KG1 (cell line): ENCODE measurements around the gene CYBRD1.
"Not testable (repeated sequence)": the region's sequence is repeated elsewhere in the genome, so short reads cannot be mapped to it uniquely, and the experiment has no call there.

Experiments used
- DNase-seq: peaks from one replicate; lab custom pipeline; 2025; lab: John Stamatoyannopoulos, UW

CYBRD1 gene, protein sequence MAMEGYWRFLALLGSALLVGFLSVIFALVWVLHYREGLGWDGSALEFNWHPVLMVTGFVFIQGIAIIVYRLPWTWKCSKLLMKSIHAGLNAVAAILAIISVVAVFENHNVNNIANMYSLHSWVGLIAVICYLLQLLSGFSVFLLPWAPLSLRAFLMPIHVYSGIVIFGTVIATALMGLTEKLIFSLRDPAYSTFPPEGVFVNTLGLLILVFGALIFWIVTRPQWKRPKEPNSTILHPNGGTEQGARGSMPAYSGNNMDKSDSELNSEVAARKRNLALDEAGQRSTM

DNA sequence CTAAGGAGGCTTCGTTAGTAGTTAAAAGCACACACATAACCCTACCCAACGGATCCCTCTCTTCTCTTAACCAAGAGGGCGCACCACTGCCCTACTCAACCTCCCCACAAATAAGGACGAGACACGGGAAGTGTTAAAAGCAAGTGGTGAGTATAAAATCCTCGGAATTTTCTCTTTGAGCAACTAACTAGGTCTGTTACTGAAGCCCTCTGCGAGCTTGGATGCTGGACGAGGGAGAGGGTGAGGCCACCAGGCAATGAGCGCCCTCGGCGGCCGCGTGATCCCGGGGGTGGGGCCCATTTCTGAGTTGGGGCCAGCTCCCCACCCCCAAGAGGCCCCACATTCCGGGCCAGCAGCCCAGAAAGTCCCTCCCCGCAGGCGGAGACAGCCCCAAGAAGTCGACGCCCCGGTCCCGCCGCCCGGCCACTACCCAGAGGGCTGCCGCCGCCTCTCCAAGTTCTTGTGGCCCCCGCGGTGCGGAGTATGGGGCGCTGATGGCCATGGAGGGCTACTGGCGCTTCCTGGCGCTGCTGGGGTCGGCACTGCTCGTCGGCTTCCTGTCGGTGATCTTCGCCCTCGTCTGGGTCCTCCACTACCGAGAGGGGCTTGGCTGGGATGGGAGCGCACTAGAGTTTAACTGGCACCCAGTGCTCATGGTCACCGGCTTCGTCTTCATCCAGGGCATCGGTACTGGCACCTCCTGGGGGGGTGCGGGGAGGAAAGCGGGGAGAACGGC lies at the start of gene CYBRD1:
Gene CYBRD1 (plus strand): TSS at position 423 of the 736 bp plus-strand sequence. CDS start 72 bp downstream, at position 495.
- peak; percentile 87 for DNase-seq

DNA sequence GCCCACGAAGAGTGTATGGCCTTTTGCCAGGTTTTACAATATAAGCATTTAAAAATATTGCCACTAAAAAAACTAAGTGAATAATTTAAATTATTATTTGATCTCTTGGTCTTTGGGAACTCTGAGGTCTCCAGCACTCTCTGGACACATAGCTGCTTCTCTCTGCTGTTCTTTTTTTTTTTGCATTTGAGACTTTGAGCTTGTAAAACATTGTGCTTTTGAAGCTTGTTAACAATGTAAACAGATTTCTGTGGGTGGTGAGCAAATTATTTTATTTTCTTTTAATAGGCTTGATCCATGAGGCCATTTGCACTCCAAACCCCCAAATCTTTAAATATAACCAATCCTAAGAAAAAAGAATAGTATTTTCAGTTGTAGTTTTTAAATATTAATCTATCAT lies 46.3 kb upstream of the CYBRD1 start:
- no peak for DNase-seq

DNA sequence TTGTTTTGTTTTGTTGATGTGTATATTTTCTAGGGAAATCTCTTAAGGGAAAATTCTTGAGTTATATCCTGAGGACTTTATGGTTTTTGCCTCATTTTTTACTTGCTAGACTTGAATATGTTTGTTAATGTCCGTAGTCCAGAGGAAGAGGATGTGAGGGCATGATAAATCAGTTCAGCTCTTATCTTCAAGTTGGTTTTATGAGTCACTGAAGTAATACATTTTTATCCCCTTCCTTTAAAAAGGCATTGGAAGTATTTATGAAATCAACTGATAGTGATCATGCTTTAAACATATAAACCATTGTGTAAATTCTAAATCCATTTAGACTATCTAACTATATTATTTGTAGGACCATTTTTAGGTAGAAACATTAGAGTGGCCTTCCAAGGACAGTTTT lies 43.9 kb upstream of the CYBRD1 start:
- DNase-seq: no peak

DNA sequence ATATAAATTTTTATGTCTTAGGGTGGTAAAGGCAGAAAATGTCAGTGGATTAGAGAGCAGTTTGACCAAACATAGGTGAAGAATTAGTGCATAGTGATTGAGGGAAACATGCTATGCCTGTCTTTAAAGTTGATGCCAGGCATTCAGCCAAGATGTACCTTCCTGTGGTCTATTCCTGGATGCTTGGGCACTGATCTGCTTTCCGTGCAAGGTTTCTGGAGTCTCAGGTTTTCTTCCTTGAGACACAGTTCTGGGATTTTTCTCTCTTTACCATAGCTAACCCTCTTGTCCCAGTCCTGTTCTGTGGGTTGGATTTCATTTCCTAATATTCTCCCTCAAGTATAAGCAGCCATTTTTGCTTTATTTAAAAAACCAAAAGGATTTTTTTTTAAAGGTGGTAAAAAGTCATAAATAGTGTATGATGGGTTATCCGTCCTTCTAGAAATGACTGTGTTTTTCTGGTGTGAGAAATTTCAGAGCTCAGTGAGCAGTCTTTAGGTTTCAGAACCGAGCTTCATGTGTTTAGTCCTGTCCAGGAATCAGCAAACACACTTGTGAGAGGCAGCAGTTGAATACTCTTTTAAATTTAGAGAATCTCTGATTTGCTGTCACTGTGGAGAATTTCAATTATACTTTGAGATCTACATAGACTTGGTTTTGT lies 43.0 kb upstream of the CYBRD1 start:
- DNase-seq: no peak

DNA sequence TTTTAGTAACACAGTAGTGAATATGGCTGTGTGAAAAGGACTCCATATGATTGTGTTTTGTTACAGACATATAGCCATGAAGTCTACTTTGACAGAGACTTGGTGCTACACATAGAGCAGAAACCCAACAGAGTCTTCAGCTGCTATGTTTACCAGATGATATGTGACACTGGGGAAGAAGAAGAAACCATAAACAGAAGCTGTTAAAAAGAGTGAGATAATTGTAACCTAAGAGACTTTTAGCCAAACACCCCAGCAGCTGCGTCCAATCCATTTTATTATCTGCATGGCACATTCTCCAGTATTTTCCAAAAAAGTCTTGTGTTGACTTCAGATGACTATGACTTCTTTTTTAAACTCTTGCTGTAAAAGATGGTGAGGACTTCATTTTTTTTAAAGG lies 41.4 kb upstream of the CYBRD1 start:
- DNase-seq: no peak

DNA sequence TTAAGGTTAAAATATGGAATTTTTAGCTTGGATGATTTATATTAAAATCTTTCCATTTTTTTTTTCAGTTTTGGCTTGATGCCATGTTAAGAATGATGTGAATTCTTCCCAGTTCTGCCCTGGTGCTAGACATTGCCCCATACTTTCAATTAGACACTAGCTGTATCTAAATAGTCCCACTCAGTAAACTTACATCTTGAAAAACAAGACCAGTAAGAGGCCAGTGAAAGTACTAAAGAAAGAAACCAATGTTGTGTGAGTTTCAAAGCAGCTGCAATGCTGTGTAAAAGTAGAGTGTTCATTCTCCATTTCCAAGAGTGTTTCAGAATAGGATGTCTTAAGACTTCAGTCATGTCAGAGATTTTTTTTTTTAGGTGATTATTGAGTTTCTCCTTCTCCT lies 40.0 kb upstream of the CYBRD1 start:
- DNase-seq: no peak

DNA sequence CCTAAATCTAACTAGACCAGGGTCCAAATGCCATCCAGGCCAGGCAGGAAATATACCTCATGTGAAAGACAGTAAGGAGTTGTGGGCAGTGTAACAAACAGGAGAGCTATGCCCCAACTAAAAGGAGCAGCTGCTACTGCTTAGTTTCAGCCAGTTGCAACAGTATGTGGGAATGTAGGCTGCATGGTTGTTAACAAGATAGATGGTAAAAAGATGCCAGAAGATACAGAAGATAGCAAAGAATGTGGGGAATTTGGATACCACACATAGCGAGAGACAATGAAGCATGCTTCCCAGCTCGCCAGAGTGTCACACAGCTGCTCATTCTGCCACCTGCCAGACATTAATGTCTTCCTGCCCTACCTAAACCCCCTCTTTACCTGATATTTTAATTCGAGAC lies 39.4 kb upstream of the CYBRD1 start:
- DNase-seq: no peak

DNA sequence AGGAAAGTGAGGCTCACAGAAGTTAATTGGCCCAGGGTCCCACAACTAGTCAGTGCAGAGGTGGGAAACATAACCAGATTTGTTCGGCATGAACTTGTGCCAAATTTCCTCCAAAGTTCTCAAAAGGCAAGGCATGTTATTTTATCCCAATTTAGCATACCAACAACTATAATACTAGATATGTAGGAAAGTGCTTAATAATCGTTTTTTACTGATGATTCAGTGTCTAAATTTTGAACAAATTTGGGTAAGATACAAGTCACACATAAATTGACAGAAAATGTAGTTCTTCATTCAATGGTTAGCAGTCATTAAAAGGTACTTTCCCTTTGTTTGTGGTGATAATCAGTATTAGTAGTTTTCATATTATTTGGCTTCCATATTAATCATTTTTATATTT lies 38.5 kb upstream of the CYBRD1 start:
- no peak for DNase-seq

DNA sequence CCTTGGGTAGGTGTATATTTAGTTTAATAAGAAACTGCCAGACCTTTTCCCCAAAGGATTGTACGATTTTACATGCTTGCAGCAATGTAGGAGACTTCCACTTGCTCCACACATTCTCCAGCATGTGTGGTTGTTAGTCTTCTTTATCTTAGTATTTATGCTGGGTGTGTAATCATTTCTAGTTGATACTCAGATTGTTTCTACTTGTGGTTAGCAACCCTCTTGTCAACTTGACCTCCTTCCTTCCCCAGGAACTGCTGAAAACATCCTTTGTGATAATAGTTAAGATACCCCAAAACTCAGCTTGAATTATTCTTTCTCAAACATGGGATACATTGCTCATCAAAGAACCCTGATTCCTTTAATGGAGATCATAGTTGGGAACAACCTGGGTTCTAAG lies 37.2 kb upstream of the CYBRD1 start:
- DNase-seq: no peak

DNA sequence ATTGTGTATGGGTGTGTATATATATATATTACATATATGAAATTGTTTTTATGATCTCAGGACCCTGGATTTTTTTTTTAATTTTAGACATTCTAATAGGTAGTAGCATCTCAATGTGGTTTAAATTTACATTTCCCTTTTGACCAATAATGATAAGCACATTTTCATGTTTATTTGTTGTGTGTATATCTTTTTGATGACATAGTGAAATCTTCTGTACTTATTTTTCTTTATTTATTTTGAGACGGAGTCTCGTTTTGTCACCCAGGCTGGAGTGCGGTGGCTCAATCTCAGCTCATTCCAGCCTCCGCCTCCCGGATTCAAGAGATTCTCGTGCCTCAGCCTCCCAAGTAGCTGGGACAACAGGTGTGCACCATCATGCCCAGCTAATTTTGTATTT lies 35.1 kb upstream of the CYBRD1 start:
- no peak for DNase-seq

DNA sequence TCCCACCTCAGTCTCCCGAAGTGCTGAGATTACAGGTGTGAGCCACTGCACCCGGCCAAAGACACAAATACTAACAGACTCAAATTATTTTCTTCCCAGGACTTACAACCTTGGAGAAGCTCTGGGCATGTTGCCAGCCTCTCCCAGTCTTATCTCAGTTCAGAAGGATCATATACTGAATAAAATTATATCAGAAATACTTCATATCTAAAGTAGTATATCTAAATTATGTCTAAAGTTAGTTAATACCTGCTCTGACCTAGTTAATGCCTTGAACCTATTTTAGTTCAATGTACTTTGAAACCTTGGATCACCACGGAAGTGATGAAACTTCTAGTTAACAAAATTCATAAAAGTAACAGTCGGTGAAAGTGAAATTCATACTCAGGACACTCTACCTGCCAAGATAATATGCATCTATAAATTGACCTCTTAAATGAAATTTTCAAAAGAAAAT lies 34.4 kb upstream of the CYBRD1 start:
- DNase-seq: no peak

DNA sequence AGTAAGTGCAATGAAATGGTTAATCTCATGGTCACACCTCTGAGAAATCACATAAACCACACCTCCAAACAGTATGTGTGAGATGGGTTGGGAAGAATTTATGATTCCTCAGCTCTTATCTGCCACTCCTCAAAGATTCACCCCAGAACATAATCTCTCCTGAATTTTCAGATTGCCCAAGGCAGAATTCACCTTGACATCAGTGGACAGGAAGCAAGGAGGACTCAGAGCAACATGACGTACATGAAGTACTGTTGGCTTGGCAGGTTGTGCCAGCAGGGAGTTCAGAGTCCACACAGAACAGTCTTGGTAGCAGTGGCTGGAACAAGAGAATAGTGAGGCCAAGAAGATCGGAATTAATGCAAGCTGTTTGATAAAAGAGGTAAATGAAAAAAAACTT lies 31.7 kb upstream of the CYBRD1 start:
- DNase-seq: no peak

DNA sequence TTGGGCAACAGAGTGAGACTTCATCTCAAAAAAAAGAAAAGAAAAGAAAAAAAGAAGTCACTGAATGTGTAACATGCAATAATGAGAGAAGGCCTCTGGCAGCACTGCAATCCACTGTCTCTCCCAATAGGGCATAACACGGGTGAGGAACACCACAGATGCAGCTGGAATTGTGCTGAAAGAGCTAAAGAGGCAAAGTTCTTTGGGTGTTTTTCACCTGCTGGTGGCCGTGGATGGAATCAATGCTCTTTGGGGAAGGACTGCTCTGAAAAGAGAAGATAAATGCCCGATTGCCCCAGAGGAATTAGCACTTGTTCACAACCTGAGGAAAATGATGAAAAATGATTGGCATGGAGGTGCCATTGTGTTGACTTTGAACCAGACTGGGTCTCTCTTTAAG lies 31.0 kb upstream of the CYBRD1 start:
- no peak for DNase-seq

DNA sequence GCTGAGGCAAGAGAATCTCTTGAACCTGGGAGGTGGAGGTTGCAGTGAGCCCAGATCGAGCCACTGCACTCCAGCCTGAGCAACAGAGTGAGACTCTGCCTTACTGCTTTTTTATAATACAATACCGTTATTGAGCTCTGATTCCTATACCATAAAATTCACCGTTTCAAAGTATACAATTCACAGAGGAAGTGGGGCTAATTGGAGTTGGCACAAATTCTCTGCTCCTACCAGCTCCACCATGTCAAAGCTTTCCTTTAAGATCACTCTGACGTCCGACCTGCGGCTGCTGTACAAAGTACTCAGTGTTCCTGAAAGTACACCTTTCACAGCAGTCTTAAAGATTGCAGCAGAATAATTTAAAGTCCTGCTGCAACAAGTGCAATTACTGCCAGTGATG lies 29.6 kb upstream of the CYBRD1 start:
- DNase-seq: no peak

DNA sequence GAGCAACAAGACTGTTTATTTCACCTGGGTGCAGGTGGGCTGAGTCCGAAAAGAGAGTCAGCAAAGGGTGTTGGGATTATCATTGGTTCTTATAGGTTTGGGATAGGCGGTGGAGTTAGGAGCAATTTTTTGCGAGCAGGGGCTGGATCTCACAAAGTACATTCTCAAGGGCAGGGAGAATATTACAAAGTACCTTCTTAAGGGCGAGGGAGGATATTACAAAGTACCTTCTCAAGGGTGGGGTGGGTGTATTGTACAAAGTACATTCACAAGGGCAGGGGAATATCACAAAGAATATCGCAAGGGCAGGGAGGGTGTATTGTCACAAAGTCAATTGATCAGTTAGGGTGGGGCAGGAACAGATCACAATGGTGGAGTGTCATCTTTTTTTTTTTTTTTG lies 24.6 kb upstream of the CYBRD1 start:
- not testable (repeated sequence) for DNase-seq

DNA sequence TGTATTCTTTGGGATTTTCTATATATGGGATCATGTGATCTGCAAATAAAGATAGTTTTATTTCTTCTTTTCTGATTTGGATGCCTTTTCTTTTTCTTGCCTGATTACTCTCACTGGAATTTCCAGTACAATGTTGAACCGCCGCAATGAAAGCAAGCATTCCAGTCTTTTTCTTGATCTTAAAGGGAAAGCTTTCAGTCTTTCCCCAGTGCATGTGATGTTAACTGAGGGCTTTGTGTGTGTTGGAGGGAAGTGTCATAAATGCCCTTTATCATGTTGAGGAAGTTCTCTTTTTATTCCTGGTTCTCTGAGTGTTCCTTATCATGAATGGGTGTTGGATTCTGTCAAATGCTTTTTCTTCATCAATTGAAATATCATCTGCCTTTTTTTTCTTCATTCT lies 16.9 kb upstream of the CYBRD1 start:
- no peak for DNase-seq

DNA sequence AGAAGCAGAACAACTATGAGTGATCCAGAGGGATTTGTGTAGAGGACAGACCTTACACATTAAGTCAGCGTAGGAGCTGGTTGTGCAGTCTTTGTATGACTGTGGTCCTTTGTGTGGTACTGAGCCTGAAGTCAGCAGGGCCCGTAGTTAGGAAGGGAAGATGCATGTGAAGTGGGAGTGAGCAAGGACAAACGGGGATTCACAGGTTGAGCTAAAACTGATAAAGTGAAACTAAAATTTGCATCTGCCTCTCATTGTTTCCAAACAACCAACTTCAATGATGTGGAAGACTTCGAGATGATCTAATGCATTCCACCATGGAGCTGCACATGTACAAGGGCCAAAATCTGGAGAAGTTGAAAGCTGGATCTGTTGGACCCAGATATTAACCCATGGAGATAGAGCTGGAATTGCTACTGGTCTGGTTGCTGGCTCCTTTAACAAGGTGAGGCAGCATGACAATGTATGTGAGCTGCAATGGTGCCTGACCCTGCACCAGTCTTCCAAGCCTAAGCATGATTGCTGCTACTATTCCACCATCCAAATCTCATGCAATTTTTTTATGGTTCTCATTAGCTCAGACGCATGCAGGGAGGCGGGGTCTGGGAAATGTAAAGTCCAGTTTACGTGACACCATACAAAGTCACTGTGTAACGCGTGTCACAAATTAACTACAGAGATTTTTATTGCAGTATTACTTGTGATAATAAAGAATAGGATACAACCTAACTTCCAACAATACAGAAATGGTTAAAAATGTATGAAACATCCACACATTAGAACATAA lies 12.1 kb upstream of the CYBRD1 start:
- no peak for DNase-seq

DNA sequence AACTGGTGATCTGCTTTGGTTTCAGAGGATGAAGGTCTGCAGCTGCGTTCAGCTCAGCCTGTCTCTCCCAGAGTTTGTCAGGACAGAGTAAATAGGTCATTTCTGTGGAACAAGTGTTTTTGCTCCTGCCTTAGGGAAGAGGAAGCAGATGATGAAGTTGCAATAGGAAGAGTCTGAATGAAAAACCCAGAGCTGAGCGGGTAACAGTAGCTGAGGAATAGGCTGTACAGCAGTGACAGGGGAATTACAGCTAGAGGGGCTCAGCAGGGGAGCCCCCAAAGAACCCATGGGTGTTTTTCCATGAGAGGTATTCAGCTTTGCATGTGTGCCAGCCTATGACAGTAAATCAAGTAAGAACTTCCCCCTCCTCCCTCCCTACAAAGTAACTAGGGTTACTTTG lies 10.3 kb upstream of the CYBRD1 start:
- DNase-seq: no peak

DNA sequence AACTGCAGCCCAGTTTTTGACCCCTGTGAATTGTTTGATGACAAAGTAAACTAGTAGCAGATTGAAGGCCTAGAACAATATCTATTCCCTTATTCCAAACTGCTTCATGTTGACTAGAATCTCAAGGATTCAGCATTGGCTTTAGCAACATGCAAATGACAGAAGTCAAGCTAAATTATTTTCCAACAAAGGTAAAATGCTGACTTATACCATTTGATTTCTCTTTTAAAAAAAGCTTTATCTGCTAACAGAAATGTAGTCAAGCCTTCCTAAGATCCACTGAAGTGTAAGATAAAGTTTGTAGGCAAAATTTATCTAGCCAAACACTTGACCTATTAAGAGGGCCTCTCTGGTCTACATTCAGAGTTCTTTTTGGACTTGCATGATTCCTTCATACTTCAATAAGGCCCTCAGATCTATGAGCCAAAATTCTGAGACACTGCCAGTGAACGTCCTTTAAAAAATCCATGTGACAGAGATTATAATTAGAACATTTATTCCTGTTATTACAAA lies 9.5 kb upstream of the CYBRD1 start:
- DNase-seq: no peak

DNA sequence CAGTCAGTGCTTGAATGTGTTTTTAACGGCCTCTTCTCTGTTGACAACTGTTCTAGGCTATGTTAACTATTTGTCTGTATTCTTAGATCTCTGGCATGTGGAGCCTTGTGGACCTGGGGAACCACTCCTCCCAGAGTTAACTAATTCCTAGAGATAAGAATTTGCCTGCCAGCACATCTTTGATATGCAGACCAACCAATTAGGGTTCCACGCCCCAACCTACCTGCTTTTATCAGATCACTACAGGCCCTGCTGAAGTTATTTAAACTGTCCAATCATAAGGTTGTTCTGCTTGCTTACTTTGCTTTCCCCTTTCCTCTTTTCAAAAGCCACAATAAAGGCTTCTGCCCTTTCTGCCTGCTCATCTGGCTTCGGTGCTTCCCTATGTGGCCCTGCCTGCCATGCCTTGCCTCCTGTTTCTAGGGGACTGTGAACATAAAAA lies 8.5 kb upstream of the CYBRD1 start:
- DNase-seq: no peak

DNA sequence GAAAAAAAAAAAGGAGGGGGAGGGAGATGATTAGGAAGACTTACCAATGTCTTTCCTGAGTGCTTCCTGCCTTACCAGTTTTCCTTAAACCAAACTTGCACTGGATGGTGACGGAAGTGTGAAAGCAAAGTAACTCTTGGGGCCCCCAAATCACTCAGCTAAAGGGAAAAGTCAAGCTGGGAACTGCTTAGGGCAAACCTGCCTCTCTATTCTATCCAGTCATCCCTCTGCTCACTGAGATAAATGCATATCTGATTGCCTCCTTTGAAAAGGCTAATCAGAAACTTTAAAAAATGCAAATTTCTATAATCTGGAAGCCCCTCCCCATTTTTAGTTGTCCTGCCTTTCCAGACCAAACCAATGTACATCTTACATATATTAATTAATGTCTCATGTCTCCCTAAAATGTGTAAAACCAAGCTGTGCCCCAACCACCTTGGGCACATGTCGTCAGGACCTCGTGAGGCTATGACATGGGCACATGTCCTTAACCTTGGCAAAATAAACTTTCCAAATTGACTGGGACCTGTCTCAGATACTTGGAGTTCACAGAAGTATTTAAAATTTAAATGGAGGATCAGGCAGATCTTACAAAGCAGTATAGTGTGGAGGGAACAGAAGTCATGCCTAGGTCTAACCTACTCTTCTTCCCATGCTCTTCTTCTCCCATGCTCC lies 7.2 kb upstream of the CYBRD1 start:
- no peak for DNase-seq
